Aorta (tissue), 5 donors: Measurements from ENCODE around the gene TMEM114. TPM values are rescaled to one million over a fixed set of nuclear protein-coding genes. Genes with fewer than 3 reads are reported as not detected.
A peak's percentile ranks its signal among the peaks of the same experiment; 100 is the strongest.

Source experiments
- ATAC-seq: fragments of 200-7000 bp; cut with Tn5 transposase; one replicate; pipeline ENCODE4 v1.9.1; 2022; ENCODE audit warnings: moderate library complexity; ENCODE audit not compliant: low FRiP score
- DNase-seq, 2 donors: peaks; one replicate each; pipeline ENCODE4 v3.0.0-alpha.2; 2020
- H3K27ac ChIP-seq, 2 donors: one replicate each; pipeline ENCODE4 v1.5.1; 2013; ENCODE audit warnings: low read length in 2 of 2, mild to moderate bottlenecking in 2 of 2, moderate library complexity in 2 of 2, control low read depth in 1 of 2, inconsistent platforms in 1 of 2, low read depth in 1 of 2
- H3K27me3 ChIP-seq, 2 donors: one replicate each; pipeline ENCODE4 v1.6.1; 2013; ENCODE audit warnings: control low read depth in 1 of 2, low read length in 1 of 2, mild to moderate bottlenecking in 1 of 2, moderate library complexity in 1 of 2; ENCODE audit not compliant: insufficient read depth in 2 of 2, control insufficient read depth in 1 of 2
- H3K36me3 ChIP-seq, 2 donors: one replicate each; pipeline ENCODE4 v1.6.1; 2013; ENCODE audit warnings: control low read depth in 1 of 2, low read length in 1 of 2, mild to moderate bottlenecking in 1 of 2; ENCODE audit not compliant: insufficient read depth in 2 of 2, control insufficient read depth in 1 of 2
- H3K4me1 ChIP-seq, 2 donors: one replicate each; pipeline ENCODE4 v1.6.1; 2013; ENCODE audit warnings: low read length in 2 of 2, control low read depth in 1 of 2, mild to moderate bottlenecking in 1 of 2, moderate library complexity in 1 of 2; ENCODE audit not compliant: insufficient read depth in 2 of 2, control insufficient read depth in 1 of 2
- H3K4me3 ChIP-seq, 2 donors: one replicate each; pipeline ENCODE4 v1.5.1; 2013; ENCODE audit warnings: low read length in 2 of 2, control low read depth in 1 of 2, mild to moderate bottlenecking in 1 of 2
- H3K9me3 ChIP-seq: one replicate; pipeline ENCODE4 v1.6.1; 2013; ENCODE audit warnings: mild to moderate bottlenecking, low read length; ENCODE audit not compliant: control insufficient read depth
- WGBS, 2 donors: extraction: QIAGEN DNeasy Blood & Tissue Kit; methylation state at CpG; one replicate each; pipeline ENCODE4 v1.1.7; 2013; 5-methylcytosine and 5-hydroxymethylcytosine counted together
- intact Hi-C, 2 donors: fragments of 100-400 bp; cut with DNase I; formaldehyde crosslinking; loops; one replicate each; pipeline versions ENCODE4 v1.14.2 to v1.15.0; 2022
- polyA plus RNA-seq, 2 donors: library from polyadenylated mRNA; stranded (reverse); fragments of 200-250 nt; gene quantifications; one replicate each; pipeline ENCODE4 v1.2.3, GENCODE V29; 2013
- total RNA-seq, 2 donors: library from RNA; stranded (reverse); fragmentation: NEBNext Ultra II Directional; extraction: Animal tissue kit (Norgen Biotek cat#: 25700); gene quantifications; one replicate each; pipeline ENCODE4 v1.2.1, GENCODE V29; 2021
- donor health status: healthy with polysubstance abuse.
- donor health status: Bipolar disorder and iron deficiency.
- donor health status: DM: no; HTN: no; CAD: no.
- donor health status: DM: no; HTN: no; CAD: no.
- donor health status: DM: yes; HTN: yes; CAD: no.

TMEM114 gene
- total and polyA plus RNA-seq, 4 donors = not detected

GRCh38 chr16:8596581-8596980 lies 6.3 kb upstream of the TMEM114 start:
- Histone ChIP-seq H3K27me3 (no peaks in the 10 kb centered on the region), H3K36me3 (no peaks in the 10 kb centered on the region), H3K4me1 (no peaks in the 10 kb centered on the region), H3K27ac (no peak overlapping the region), H3K9me3 (peaks cover 12% of the 10 kb centered on the region), H3K4me3 (no peak overlapping the region)
- no peak for ATAC-seq
- 74 to 78% methylated on average over 1 of the region's 1 CpG for WGBS, 2 donors
- intact Hi-C loops = no loop called here
- no peak for DNase-seq

- Histone ChIP-seq H3K27ac (no peak overlapping the region), H3K4me1 (no peaks in the 10 kb centered on the region), H3K9me3 (peaks cover 10% of the 10 kb centered on the region), H3K4me3 (no peak overlapping the region), H3K27me3 (no peaks in the 10 kb centered on the region), H3K36me3 (no peaks in the 10 kb centered on the region)
- intact Hi-C loops = no loop called here
- DNase-seq (no peak), ATAC-seq (no peak)
- 90 to 93% methylated on average over 5 of the region's 5 CpGs for WGBS, 2 donors
Measured at GRCh38 chr16:8595783-8596182, 5.5 kb upstream of the TMEM114 start.

GRCh38 chr16:8594149-8594666 lies 3.9 kb upstream of the TMEM114 start:
- Histone ChIP-seq H3K4me1 (no peaks in the 10 kb centered on the region), H3K27ac (no peak overlapping the region), H3K9me3 (peaks cover 10% of the 10 kb centered on the region), H3K4me3 (no peak overlapping the region), H3K36me3 (no peaks in the 10 kb centered on the region), H3K27me3 (no peaks in the 10 kb centered on the region)
- ATAC-seq (no peak), DNase-seq (no peak)
- WGBS, 2 donors = 65 to 70% methylated on average over 9 of the region's 9 CpGs
- intact Hi-C loops = no loop called here

GRCh38 chr16:8591451-8591850 lies 1.1 kb upstream of the TMEM114 start:
- peaks cover 6% of the 10 kb centered on the region for H3K9me3 ChIP-seq
- intact Hi-C loops = no loop called here
- H3K27me3 ChIP-seq = no peaks in the 10 kb centered on the region
- no peaks in the 10 kb centered on the region for H3K4me1 ChIP-seq
- no peaks in the 10 kb centered on the region for H3K36me3 ChIP-seq
- H3K4me3 ChIP-seq = no peak overlapping the region
- ATAC-seq (no peak), DNase-seq (no peak)
- WGBS, 2 donors = 96 to 99% methylated on average over 3 of the region's 3 CpGs
- H3K27ac ChIP-seq = no peak overlapping the region

- H3K27me3 ChIP-seq = no peaks in the 10 kb centered on the region
- intact Hi-C loops = no loop called here
- DNase-seq = no peak
- no peak overlapping the region for H3K4me3 ChIP-seq
- no peaks in the 10 kb centered on the region for H3K4me1 ChIP-seq
- peaks cover under 1% of the 10 kb centered on the region for H3K9me3 ChIP-seq
- 96 to 97% methylated on average over 3 of the region's 3 CpGs for WGBS, 2 donors
- H3K36me3 ChIP-seq = no peaks in the 10 kb centered on the region
- ATAC-seq = no peak
- no peak overlapping the region for H3K27ac ChIP-seq
Measured at GRCh38 chr16:8590811-8591210, 500 bp upstream of the TMEM114 start.

GRCh38 chr16:8589057-8589899 lies 1.0 kb downstream of the TMEM114 start:
- intact Hi-C loops = no loop called here
- Histone ChIP-seq H3K36me3 (no peaks in the 10 kb centered on the region), H3K27ac (no peak overlapping the region), H3K4me1 (no peaks in the 10 kb centered on the region), H3K9me3 (no peaks in the 10 kb centered on the region), H3K27me3 (no peaks in the 10 kb centered on the region), H3K4me3 (peak overlapping the region; percentile 0 to 5)
- no peak for DNase-seq
- WGBS, 2 donors = 1 to 2% methylated on average over 50 to 64 of the region's 64 CpGs
- peak; percentile 22 for ATAC-seq

- Histone ChIP-seq H3K9me3 (no peaks in the 10 kb centered on the region), H3K27ac (no peak overlapping the region), H3K36me3 (no peaks in the 10 kb centered on the region), H3K4me1 (no peaks in the 10 kb centered on the region), H3K4me3 (no peak overlapping the region), H3K27me3 (no peaks in the 10 kb centered on the region)
- intact Hi-C loops = no loop called here
- DNase-seq (no peak), ATAC-seq (no peak)
- WGBS, 2 donors = 1 to 2% methylated on average over 9 of the region's 9 CpGs
Measured at GRCh38 chr16:8588682-8589056, 1.6 kb downstream of the TMEM114 start.

- DNase-seq = no peak
- ATAC-seq = no peak
- no peaks in the 10 kb centered on the region for H3K27me3 ChIP-seq
- intact Hi-C loops = no loop called here
- no peak overlapping the region for H3K4me3 ChIP-seq
- H3K27ac ChIP-seq = no peak overlapping the region
- H3K9me3 ChIP-seq = no peaks in the 10 kb centered on the region
- H3K4me1 ChIP-seq = no peaks in the 10 kb centered on the region
- H3K36me3 ChIP-seq = no peaks in the 10 kb centered on the region
Measured at GRCh38 chr16:8587065-8587464, 3.2 kb downstream of the TMEM114 start.

- intact Hi-C loops = no loop called here
- 68 to 72% methylated on average over 3 of the region's 3 CpGs for WGBS, 2 donors
- Histone ChIP-seq H3K4me1 (no peaks in the 10 kb centered on the region), H3K27ac (no peak overlapping the region), H3K9me3 (no peaks in the 10 kb centered on the region), H3K4me3 (no peak overlapping the region), H3K36me3 (no peaks in the 10 kb centered on the region), H3K27me3 (no peaks in the 10 kb centered on the region)
- ATAC-seq (no peak), DNase-seq (no peak)
Measured at GRCh38 chr16:8585857-8586256, 4.5 kb downstream of the TMEM114 start.
